Glutamatergic neuron (in vitro differentiated cells): ENCODE measurements around the gene PABPC3. TPM values are rescaled to one million over a fixed set of nuclear protein-coding genes. Genes with fewer than 3 reads are reported as not detected.

Experiments used
- DNase-seq: peaks from one replicate; pipeline ENCODE4 v3.0.0; 2022
- H3K27ac Mint-ChIP-seq: one replicate; pipeline ENCODE4 v1.8.0; 2020; ENCODE audit warnings: mild to moderate bottlenecking, mixed read lengths, inconsistent platforms; ENCODE audit not compliant: unreplicated experiment
- H3K27me3 Mint-ChIP-seq: one replicate; pipeline ENCODE4 v1.8.0; 2020; ENCODE audit warnings: mild to moderate bottlenecking, moderate library complexity, mixed read lengths, inconsistent platforms; ENCODE audit not compliant: unreplicated experiment
- H3K36me3 Mint-ChIP-seq: one replicate; pipeline ENCODE4 v1.8.0; 2020; ENCODE audit warnings: mild to moderate bottlenecking, mixed read lengths, inconsistent platforms; ENCODE audit not compliant: unreplicated experiment
- H3K4me1 Mint-ChIP-seq: one replicate; pipeline ENCODE4 v1.8.0; 2020; ENCODE audit warnings: mild to moderate bottlenecking, low read depth, mixed read lengths, inconsistent platforms; ENCODE audit not compliant: unreplicated experiment
- H3K4me3 Mint-ChIP-seq: one replicate; pipeline ENCODE4 v1.8.0; 2020; ENCODE audit warnings: mild to moderate bottlenecking, mixed read lengths, inconsistent platforms; ENCODE audit not compliant: unreplicated experiment
- H3K9me3 Mint-ChIP-seq: one replicate; pipeline ENCODE4 v1.8.0; 2020; ENCODE audit warnings: mild to moderate bottlenecking, moderate library complexity, mixed read lengths, inconsistent platforms; ENCODE audit not compliant: unreplicated experiment
- total RNA-seq: library from RNA; stranded (reverse); fragmentation: NEBNext Ultra II Directional; extraction: Animal tissue kit (Norgen Biotek cat#: 25700); gene quantifications from one replicate; pipeline ENCODE4 v1.2.1, GENCODE V29; 2021; ENCODE audit not compliant: unreplicated experiment
- TF ChIP-seq, protein P1 (sequence below): fragments of 200-600 bp; sonication (generic); IDR thresholded peaks from one replicate; pipeline ENCODE4 v1.5.0; 2021; ENCODE audit not compliant: partially characterized antibody, unreplicated experiment

The PABPC3 gene
- total RNA-seq, 1 donor from 2014 or later, result 0.22 TPM

DNA sequence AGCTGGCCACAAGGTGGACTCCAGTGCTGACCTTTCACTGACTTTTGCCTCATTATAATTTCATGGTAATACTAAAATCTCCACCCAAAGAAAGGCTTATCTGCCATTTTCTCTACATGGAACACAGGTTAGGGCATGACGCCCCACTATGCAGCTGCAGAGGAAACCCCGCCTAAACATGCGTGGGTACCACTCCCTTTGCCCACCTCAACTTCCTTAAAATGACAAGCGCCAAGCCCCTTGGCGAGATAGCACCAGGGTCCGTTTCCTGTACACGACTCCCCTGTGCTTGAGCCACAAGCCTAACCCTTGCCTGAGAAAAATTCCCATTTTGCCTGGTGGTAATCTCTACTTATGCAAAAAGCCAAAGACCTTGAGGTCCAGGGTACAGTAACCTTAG is 36.0 kb upstream of the PABPC3 start:
- H3K27me3 Mint-ChIP-seq, result no peaks in the 10 kb centered on the region
- no peaks in the 10 kb centered on the region for H3K4me1 Mint-ChIP-seq
- H3K27ac Mint-ChIP-seq, result no peak overlapping the region
- no peaks in the 10 kb centered on the region for H3K9me3 Mint-ChIP-seq
- H3K4me3 Mint-ChIP-seq, result no peak overlapping the region
- no peak for DNase-seq
- peaks cover 8% of the 10 kb centered on the region for H3K36me3 Mint-ChIP-seq
- TF ChIP-seq, protein P1, sequence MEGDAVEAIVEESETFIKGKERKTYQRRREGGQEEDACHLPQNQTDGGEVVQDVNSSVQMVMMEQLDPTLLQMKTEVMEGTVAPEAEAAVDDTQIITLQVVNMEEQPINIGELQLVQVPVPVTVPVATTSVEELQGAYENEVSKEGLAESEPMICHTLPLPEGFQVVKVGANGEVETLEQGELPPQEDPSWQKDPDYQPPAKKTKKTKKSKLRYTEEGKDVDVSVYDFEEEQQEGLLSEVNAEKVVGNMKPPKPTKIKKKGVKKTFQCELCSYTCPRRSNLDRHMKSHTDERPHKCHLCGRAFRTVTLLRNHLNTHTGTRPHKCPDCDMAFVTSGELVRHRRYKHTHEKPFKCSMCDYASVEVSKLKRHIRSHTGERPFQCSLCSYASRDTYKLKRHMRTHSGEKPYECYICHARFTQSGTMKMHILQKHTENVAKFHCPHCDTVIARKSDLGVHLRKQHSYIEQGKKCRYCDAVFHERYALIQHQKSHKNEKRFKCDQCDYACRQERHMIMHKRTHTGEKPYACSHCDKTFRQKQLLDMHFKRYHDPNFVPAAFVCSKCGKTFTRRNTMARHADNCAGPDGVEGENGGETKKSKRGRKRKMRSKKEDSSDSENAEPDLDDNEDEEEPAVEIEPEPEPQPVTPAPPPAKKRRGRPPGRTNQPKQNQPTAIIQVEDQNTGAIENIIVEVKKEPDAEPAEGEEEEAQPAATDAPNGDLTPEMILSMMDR, result no peak

DNA sequence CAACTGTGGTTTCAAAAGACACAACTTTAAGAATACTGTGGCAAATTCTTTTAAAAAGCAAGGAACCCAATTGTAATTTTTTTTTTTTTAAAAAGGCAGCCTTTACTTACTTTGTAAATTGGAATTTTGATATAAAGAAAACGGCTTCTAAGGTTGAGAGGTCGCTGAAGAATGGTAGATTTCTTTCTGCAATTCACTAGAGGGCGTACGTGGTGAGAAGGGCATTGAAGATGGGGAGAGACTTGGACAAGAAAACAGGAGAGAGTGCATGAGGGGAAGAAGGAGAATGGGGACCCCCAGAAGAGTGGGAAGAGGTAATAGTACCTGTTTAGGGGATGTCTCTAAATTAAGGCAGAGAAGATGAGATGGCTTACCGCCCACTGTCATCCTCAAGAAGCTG is 33.5 kb upstream of the PABPC3 start:
- no peak overlapping the region for H3K4me3 Mint-ChIP-seq
- DNase-seq, result no peak
- TF ChIP-seq, protein P1, result no peak
- no peak overlapping the region for H3K27ac Mint-ChIP-seq
- H3K9me3 Mint-ChIP-seq, result no peaks in the 10 kb centered on the region
- H3K4me1 Mint-ChIP-seq, result no peaks in the 10 kb centered on the region
- H3K36me3 Mint-ChIP-seq, result peaks cover 5% of the 10 kb centered on the region
- peaks cover 3% of the 10 kb centered on the region for H3K27me3 Mint-ChIP-seq

DNA sequence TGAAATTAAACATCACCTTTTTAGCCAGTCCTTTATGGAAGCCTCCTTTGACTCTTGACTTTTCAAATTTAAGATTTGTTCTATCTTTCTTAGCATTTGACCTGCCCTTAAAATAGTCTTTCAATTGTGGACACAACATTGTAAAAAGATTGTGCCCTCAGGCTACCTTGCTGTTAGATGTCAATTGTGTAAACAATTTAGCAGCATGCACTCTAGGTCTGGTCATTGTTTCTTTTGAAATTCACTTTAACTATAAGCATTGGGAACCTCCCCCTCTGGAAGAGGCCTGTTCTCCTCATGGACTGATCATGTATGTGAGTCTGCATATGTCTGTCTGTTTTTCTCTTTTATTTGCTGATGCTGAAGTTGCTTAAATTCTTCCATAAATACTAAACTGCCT is 31.5 kb upstream of the PABPC3 start:
- Mint-ChIP-seq H3K27me3 (peaks cover 7% of the 10 kb centered on the region), H3K9me3 (peaks cover 3% of the 10 kb centered on the region), H3K27ac (no peak overlapping the region), H3K4me1 (no peaks in the 10 kb centered on the region), H3K36me3 (peaks cover 10% of the 10 kb centered on the region), H3K4me3 (no peak overlapping the region)
- DNase-seq, result no peak
- TF ChIP-seq, protein P1, result no peak

DNA sequence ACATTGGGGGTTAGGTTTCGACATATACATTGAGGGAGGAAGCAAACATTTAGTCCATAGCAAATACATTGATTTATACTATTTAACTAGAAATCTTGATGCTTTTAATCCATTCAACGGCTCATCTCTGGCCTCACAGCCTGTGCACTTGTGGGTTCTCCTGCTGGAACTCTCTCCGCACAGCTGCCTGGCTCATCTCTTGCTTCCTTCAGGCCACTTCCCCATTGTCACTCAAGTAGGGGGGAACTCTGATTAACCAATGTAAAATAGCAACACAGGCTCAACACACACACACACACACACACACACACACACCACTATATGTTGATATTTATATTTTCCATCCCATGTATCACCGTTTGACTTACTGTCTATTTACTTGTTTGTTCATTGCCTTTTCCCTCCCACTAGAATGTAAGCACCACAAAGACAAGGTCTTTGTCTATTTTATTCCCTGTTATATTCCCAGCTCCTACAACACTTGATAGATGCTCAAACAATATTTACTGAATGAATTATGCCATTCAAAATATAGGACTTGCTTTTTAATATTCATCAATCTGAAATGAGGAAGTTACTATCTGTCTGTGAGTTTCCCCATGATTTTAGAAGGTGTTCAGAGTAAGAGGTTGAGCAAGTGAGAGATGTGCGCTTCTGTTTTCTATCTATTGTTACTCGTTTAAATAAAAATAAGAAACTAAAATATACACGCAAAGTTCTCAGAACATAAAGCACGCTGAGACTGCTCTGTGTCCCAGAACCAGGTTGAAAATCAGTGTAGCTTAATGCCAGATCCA is 29.8 kb upstream of the PABPC3 start:
- Mint-ChIP-seq H3K9me3 (peaks cover 3% of the 10 kb centered on the region), H3K4me1 (no peaks in the 10 kb centered on the region), H3K27ac (no peak overlapping the region)

DNA sequence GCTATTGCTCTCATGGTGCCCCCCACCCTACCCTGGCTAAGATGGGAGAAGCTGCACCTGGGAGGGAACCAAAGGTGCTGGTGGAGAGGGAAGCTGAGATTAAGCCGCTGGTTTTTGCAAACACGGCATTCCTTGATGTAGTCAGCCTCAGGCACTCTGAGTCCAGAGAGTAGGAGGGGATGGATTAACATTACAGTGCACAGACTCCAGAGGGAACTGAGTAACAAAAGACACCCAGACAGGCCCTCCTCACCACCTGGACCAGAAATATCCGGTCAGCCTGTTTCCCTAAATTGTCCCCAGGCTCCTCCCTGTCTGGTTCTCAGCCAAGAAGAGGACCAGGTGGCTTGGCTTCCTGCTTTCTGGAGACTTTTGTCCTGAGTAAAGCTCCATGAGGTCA is 28.9 kb upstream of the PABPC3 start:
- H3K36me3 Mint-ChIP-seq, result peaks cover 10% of the 10 kb centered on the region
- H3K27ac Mint-ChIP-seq, result no peak overlapping the region
- peaks cover 7% of the 10 kb centered on the region for H3K27me3 Mint-ChIP-seq
- TF ChIP-seq, protein P1, result no peak
- no peaks in the 10 kb centered on the region for H3K4me1 Mint-ChIP-seq
- DNase-seq, result no peak
- H3K4me3 Mint-ChIP-seq, result no peak overlapping the region
- peaks cover 3% of the 10 kb centered on the region for H3K9me3 Mint-ChIP-seq

More for the DNA sequence above, 29.8 kb upstream of the PABPC3 start:
- DNase-seq, result no peak
- Mint-ChIP-seq H3K4me3 (no peak overlapping the region), H3K36me3 (peaks cover 10% of the 10 kb centered on the region), H3K27me3 (peaks cover 7% of the 10 kb centered on the region)
- TF ChIP-seq, protein P1, result no peak
